NCI-H510A treated with DMSO at 0.1 percent for 48 hours (cell line): ENCODE measurements around the gene LAG3.

Source experiments
- DNase-seq: peaks from one replicate; lab custom pipeline; 2025; lab: John Stamatoyannopoulos, UW

Gene LAG3

DNA sequence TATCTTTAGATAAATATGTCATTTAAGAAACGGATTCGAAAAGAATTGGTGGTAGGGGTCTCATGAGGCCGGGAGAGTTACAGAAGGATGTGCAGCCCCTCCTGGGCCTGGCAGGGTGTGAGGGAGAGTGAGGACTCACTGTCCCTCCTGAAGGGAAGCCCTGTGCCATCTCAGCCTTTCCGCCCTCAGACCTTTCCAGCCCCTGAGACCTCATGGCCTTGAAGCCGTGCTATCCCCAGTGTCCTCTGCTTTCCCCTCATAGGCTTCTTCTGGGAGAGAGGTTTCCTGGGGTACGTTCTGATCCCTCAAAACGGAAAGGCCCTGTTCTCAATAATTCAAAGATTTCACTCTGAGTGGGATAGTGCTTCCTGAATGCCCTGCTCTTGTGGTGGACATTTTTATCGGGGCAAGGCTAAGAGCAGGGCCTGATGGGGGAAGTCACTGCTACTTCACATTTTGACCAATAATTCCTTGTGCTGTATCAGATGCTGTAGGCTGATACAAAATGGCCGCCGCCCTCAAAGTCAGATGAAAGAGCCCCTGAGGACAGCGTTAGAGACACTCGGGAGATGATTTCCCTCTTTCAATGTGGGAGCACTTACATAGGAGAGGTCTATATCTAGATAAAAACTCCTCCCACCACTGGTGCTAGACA is 18.3 kb downstream of the LAG3 start:
- DNase-seq, result no peak

DNA sequence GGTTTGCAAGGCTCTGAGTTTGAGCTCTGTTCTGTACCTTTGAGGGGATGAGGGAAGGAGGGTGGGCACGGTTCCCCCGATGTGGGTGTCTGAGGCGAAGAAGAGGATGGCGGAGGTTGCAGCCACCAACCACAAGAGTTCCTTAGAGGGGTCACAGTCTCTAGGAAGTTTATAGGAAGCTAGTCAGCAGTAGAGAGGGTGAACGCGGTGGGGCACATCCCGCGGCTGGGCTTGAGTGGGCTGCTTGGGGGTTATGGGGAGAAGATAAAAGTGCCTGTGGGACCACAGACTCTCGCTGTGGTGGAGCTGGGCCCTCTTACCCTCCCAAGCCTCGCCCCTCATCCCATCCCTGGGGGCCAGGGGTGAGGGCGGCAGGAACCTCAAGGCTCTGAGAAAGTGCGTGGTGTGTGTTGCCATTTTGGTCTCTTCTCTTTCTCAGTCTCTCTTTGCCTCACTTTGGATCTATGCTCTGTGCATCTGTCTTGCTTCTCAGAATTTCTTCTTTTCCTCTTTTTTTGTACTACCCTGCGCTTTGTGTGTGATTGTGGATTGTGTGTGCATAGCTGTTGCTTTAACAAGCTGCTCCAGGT is 19.7 kb downstream of the LAG3 start:
- DNase-seq, result no peak

DNA sequence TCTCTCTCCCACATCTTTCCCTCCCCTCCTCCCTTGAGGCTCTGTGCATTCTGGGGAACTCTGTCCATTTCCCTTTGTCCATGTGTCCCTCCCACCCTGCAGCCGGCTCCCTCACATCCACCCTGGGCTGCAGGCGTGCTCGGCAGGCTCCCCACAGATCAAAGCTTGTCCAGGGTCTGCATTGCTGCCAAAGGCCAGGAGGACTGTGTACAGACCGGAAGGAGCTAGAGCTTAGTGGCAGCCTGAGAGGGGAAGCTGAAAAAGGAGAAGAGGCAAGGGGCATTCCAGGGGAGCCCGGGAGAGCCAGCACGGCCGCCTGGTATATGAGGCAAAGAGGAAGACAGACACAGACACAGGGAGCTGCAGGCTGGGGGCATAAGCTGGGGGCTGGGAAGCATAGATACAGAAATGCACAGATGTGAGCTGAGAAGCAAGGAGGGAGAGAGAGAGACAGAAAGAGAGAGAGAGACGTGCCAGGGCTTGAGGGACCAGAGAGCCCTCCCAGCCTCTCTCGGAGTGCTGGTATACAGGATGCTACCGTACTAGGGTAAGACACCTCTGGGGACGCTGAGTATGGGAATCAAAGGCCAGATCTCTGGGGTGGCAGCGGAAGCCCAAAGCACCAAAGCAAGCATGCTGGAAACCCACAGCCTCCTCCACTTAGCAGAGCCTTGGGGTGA is 20.3 kb downstream of the LAG3 start:
- DNase-seq, result no peak

DNA sequence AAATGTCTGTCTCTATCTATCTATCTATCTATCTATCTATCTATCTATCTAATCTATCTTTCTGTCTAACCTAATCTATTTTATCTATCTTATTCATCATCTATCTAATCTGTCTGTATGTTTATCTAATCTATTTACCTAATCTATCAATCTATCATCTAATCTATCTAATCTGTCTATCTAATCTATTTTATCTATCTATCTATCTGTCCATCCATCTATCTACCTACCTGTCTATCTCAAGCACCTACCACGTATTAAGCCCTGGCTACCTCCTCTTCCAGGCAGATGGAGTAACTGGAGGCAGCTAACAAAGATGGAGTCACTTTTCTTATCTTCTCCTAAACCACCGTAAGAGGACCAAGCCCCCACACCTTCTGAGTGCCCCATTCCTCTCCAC is 22.8 kb downstream of the LAG3 start:
- no peak for DNase-seq

DNA sequence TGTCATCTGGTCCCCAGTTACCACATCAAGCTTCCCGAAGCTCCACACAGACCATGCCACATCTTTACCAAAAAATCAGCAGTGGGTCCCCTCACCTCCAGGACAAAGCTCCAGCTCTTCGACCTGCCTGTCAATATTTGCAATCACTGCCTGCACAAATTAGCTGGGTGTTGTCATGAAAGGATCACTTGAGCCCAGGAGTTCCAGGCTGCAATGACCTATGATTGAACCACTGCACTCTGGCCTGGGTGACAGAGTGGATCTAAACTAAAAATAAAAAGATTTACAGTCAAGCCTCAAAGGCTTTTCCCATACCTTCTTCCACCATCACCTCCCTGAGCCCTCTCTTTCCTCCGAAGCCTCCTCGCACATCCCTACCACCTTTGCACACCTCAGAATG is 24.3 kb downstream of the LAG3 start:
- no peak for DNase-seq

DNA sequence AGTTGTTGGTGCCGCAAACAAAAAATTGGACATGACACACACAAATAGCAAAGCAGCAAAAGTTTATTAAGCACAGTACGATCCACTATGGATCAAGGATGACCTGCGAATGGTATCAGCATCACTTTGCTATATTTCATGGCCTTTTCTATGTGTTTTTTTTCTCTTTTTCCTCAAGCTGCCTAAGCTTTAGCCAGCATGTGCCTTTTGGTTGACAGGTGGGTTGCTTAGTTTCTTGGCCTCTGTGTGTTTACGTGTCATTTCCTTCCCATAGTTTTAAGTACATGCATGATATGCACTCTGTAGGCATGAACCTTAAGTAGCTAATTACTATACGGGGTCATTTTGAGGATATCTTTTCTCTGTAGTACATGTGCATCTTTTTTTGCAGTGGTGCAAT is 26.8 kb downstream of the LAG3 start:
- DNase-seq, result no peak

DNA sequence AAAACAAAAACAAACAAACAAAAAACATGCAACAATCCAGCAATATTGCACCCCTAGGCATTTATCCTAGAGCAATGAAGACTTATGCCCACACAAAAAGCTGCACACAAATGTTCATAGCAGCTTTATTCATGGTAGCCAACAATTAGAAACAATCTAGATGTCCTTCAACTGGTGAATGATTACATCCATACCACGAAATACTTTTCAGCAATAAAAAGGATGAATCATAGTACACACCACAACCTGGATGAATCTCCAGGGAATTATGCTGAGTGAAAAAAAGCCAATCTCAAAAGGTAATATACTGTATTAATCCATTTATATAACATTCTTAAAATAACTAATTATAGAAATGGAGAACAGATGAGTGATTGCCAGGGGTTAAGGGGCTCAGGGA is 34.9 kb downstream of the LAG3 start:
- no peak for DNase-seq

DNA sequence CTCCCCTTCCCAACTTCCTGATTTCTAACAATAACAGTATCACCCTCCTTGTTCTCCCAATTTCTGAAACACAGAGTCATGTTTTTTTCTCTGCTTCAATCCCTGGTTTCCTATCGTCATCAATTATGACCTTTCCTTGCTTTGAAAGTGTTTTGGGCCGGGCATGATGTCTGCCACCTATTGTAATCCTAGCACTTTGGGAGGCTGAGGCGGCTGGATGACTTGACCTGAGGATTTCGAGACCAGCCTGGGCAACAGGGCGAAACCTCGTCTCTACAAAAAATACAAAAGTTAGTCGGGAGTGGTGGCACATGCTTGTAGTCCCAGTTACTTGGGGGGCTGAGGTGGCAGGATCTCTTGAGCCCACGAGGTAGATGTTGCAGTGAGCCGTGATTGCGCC is 36.7 kb downstream of the LAG3 start:
- DNase-seq, result no peak

DNA sequence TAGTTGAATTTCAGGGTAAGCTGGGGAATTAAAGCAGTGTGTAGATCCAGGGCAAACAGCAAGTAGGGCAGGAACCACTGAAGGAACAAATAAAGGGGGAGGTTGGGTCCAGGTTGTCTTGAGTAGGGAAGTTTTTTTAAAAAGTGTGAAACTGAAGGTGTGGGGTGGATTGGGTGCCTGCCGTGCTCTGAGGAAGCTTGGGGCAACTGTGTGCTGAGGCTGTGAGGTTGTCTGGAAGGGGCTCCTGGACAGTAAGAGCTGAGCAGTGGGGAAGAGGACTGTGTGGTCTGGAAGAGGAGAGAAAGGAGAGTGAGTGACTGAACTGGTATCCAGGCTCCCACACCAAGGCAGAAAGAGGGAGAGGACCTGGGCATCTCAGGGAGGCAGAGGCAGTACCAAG is 38.4 kb downstream of the LAG3 start:
- DNase-seq, result no peak

DNA sequence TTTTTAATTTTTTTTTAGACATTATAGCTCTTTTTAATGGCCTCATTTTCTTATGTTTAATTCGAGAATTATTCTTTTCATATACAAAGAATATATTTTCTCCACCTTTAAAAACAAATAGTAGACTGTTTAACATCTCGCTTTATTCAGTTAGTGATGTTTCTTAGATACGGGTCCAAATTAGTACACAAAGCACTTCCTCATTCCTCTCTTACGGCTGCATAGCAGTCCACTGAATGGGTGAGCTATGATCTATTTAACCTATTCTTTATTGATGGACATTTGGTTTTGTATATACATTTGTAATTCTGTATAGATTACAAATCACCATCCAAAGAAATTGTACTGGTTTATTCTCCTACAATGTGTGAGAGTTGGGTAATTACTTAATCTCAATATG is 41.0 kb downstream of the LAG3 start:
- no peak for DNase-seq

DNA sequence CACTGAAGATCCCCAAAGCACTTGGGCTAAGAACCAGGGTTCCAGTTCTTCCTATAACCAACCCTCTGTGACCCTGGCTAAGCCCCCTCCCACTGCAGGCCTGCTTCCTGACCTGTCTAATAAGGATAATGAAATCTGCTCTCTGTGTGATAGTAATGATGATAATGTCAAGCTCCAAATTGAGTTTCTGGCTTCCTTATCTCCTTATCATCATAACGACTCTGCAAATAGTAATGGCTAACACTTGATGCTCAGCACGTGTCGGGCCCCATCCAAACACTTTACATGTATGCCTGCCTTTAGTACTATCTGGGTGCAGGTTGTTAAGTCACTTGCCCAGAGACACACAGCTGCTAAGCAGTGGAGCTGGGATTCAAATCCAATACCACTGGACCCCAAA is 44.3 kb downstream of the LAG3 start:
- DNase-seq, result no peak

DNA sequence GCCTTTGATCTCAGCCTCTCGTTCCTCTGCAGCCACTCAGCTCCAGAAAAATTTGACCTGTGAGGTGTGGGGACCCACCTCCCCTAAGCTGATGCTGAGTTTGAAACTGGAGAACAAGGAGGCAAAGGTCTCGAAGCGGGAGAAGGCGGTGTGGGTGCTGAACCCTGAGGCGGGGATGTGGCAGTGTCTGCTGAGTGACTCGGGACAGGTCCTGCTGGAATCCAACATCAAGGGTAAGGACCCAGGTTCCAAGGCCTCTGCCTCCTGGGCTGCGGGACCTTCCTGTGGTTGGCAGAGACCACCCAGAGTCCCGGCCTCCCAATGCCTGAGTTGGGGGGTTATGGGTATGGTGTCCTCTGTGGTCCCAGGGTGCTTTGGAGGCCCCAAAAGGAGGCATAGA is 44.8 kb downstream of the LAG3 start:
- no peak for DNase-seq

DNA sequence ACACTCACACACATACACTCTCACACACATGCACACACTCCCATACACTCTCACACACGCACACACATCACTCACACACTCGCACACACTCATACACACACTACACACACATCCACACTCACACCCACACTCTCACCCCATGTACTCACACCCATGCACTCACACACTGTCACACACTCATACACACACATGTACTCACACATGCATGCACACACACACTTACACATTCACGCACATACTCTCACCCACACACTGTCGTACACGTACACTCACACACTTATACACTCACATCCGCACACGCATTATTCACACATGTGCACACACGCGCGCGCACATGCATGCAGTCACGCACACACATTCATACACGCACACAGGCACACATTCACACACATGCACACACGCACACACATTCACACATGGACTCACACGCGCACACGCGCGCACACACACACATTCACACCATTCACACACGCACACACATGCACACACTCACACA is 45.4 kb downstream of the LAG3 start:
- no peak for DNase-seq

DNA sequence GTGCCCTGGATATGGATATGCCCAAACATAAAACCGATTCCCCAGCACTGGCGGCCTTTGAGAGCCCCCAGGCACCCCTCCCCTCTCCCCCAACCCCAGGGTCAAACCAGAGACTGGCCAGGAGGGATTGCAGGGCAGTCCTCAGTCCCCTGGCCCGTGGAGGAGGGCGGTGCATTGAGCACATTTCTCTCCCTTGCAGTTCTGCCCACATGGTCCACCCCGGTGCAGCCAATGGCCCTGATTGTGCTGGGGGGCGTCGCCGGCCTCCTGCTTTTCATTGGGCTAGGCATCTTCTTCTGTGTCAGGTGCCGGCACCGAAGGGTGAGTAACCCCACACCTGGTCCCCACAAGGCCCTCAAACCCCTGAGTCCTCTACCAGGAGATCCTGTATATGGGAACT is 45.9 kb downstream of the LAG3 start:
- DNase-seq, result no peak

DNA sequence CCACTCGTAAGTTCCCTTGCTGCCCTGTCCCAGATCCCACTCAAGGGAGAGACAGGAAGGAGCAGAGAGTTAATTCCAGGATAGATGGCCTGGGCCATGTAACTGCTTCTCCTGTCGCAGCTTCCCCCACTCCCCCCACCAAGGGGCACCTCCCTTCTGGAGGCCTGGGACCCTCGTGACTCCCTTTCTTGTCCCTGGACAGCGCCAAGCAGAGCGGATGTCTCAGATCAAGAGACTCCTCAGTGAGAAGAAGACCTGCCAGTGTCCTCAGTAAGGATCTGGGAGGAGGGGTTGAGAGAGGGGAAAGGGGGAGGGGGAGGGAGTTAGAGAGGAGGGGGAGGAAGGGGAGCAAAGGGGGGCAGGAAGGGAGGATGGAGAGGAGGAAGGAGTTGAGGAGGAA is 46.3 kb downstream of the LAG3 start:
- no peak for DNase-seq

DNA sequence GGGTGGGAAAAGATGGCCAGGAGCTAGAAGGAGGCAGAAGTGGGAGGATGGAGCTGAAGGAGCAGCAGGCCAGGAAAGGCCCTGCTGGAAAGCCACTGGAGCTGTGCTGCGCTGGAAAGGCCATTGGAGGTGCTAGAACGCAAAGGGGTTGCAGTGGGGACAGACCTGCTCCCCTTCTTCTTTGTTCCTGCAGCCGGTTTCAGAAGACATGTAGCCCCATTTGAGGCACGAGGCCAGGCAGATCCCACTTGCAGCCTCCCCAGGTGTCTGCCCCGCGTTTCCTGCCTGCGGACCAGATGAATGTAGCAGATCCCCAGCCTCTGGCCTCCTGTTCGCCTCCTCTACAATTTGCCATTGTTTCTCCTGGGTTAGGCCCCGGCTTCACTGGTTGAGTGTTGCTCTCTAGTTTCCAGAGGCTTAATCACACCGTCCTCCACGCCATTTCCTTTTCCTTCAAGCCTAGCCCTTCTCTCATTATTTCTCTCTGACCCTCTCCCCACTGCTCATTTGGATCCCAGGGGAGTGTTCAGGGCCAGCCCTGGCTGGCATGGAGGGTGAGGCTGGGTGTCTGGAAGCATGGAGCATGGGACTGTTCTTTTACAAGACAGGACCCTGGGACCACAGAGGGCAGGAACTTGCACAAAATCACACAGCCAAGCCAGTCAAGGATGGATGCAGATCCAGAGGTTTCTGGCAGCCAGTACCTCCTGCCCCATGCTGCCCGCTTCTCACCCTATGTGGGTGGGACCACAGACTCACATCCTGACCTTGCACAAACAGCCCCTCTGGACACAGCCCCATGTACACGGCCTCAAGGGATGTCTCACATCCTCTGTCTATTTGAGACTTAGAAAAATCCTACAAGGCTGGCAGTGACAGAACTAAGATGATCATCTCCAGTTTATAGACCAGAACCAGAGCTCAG is 47.0 kb downstream of the LAG3 start:
- DNase-seq, result no peak

DNA sequence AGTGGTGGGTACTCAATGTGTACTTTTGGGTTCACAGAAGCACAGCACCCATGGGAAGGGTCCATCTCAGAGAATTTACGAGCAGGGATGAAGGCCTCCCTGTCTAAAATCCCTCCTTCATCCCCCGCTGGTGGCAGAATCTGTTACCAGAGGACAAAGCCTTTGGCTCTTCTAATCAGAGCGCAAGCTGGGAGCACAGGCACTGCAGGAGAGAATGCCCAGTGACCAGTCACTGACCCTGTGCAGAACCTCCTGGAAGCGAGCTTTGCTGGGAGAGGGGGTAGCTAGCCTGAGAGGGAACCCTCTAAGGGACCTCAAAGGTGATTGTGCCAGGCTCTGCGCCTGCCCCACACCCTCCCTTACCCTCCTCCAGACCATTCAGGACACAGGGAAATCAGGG is 47.8 kb downstream of the LAG3 start:
- DNase-seq, result no peak

DNA sequence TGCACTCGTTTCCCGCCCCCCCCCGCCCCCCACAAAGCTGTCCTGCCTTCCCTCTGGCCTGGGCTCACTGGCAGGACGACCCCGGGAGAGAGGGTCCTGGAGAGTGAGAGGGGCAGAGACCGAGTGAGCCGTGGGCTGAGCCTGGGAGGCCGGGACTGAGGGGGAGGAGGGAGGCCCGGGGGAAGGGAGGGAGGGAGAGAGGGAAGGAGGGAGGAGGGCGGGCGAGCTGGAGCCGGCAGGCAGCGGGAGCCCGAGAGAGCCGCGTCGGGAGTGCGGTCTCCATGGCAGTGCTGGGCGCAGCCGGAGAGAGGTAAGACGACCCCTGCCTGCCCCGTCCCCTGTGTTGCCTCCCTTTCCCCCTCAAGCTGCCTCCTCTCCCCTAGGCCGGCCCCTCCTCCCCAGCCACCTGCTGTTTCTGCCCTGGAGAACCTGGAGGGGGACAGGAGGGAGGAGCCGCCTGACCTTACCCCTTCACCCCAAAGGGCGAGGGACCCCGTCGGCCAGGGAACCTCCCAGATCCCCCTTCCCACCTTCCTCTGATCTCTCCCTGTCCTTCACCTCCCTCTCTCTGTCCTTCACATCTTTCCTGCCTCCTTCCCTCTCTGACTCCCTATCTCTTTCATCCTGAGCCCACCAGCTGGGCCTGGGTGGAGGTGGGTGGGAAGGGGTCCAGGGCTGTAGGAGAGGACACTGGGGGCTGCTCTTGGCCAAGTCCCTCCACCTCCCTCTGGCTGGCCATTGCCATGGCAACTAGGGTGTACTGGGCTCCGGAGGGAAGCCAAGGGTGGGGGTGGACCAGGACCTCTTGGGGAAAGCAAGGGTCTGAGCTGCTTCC is 49.5 kb downstream of the LAG3 start, which contains the start of gene GPR162:
TSS of gene GPR162 (plus strand) at position 231 of the 835 bp plus-strand sequence. CDS start 2,078 bp downstream, outside the sequence.
- peak; percentile 43 for DNase-seq

DNA sequence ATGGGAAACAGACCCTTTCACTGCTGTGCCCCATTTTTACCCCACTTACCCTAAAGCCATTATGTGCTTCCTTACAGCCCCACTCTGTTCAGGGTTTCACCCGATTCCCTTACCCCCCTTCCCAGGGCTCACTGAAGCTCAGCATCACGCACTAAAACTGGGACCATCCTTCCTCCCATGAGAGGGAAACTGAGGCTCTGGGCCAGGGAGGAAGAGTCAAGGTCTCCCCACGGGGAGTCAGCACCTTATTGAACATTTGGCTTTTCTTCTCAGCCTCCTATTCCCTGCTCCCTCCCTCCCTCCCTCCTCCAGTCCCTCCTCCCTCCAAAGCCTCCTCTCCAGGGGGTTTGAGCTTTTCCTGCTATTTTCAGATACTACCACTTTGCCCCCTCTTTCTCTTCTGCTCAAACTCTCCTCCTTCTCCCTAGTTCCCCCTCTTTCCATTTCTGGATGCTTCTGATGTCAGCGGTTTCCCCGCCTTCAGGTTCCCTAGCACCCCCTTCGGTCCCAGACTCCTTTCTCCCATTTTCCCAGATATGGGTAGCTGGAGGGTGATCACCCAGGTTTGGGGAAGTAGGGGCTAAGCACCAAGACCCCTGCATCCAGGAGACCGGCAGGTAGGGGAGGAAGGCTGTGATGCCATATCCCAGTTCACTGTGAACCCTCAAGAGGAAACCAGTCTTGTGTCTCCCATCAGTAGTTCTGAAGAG is 50.3 kb downstream of the LAG3 start:
- no peak for DNase-seq

DNA sequence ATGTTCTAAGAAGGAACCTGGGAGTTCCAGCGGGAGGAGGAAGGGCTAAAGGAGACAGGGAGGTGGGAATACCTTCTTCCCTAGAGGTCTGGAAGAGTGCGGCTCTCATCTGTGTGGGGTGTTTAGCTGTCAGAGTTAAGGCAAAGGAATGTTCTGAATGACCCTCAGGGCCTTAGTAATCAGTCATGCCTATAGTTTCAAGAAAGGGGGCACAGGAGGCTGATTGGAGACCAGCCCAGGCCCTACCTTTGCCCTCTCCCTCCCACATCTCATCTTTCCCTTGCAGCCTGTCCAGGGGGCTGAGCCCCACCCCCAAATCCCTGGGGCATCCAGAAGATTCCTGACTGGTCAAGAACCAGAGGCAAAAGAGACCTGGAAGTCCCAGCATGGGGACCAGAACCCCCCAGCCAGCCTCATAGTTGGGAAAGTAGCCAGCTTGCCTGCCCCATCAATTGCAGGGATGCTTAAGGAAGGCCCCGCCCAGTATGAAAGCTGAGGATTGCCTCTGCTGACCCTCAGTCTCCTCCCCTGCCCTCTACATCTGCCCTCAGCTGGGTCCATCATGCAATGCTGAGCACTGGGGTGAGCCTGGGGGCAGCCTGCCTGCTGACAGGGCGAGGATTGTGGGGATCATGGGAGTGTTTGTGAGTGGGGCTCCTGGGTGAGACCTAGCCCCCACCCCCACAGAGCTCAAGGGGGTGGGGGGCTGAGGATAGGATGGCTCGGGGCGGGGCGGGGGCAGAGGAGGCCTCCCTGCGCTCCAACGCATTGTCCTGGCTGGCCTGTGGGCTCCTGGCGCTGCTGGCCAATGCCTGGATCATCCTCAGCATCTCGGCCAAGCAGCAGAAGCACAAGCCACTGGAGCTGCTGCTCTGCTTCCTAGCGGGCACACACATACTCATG is 51.1 kb downstream of the LAG3 start:
- no peak for DNase-seq
